NCI-H1048 (cell line): ENCODE data around the gene APC.
A peak's percentile ranks its signal among the peaks of the same experiment; 100 is the strongest.

Experiments
- DNase-seq: peaks from one replicate; lab custom pipeline; 2025; lab: John Stamatoyannopoulos, UW

The APC gene

GRCh38 chr5:112784726-112785125, 47.0 kb downstream of the APC start:
- no peak for DNase-seq

- DNase-seq = no peak
Observed at GRCh38 chr5:112787261-112787660, 49.6 kb downstream of the APC start.

GRCh38 chr5:112787896-112788295, 50.2 kb downstream of the APC start:
- DNase-seq = no peak

DNA sequence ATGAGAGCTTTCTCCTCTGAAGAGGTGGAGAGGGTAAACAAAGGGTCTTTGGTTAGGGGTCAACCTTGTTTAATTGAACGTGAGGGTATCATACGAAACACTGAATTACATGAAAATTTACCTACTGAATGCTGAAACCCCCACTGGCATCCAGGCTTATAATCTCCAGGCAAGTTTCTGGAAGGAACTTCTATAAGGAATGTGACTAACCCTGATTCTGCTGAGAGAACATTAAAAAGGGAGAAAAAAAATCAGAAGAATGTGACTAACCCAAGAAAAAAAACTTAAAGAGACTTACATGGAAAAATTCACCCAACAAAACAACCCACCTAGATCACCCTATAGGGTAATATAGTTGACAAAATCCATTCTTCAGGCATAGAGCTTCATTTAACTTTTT, 55.5 kb downstream of the APC start:
- DNase-seq = no peak

- no peak for DNase-seq
Observed at GRCh38 chr5:112794410-112794809, 56.7 kb downstream of the APC start.

GRCh38 chr5:112795342-112795741, 57.7 kb downstream of the APC start:
- DNase-seq = no peak

GRCh38 chr5:112795944-112796678, 58.4 kb downstream of the APC start:
- DNase-seq = no peak

DNA sequence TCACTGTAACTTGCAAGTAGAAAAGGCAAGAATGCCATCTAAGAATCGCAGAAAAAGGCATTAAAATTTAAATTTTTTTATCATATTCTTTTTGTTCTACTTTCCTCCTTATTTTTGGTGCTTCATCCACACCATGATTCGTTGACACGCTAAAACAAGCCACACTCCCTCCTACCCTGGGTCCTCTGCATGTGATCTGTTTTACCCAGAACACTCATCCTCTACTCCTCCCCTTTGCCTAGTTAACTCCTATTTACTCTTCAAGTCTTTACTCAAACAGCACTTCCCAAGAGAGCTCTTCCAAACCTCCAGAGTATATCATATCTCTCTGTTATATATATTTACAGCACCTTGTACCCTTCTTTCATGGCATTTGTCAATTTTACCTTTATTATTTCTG, 62.0 kb downstream of the APC start:
- no peak for DNase-seq

DNA sequence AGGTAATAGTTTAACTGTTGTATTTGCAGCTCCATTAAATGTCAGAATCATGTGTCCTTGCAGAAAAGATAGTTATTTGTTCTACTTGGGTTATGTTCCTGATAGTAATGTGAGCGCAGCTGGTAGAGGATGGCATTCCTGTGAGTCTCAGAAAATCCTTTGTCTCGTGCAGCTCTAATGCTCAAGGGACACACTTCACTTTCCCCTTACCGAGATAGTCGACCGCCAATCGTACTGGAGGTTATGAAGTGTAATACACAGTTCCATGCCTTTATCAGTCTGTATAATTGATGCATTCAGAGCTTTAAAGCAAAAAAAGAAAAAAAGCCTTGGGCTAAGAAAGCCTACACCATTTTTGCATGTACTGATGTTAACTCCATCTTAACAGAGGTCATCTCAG, 63.2 kb downstream of the APC start:
- DNase-seq = no peak

DNA sequence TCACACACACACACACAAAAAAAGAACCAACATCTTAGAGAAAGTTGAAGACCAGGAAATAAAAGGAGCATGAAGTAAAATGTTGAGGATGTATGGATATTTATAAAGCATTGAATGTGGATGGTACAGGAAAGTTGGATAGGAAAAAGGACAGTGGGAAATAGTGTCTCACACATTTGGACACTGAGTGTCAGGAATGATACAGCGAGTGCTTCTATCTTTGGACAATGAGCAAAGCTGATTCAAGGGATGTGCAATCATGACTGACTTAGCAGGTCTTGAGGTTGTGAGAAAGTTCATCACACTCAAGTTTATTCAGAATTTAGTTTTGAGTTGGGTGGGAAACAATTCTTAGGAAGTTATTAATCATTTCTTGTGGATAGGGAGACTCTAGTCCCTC, 73.3 kb downstream of the APC start:
- DNase-seq = no peak

DNA sequence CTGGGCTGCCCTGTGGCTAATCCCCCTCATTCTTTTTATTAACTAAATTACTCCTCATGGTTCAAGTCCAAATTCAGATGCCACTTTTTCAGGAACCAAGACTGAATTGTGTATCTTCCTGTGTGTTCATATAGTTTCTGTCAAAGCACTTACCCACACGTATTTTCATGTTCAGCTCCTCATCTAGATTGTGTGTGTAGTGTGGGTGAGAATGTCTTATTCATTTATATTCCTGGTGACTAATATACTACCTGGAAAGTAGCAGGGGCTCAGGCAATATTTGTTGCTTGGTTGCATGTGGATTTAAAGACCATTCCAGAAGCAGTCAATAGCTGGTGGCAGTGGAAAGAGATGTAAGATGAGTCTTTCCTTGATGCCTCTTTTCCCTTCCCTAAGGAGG, 74.9 kb downstream of the APC start:
- DNase-seq = no peak

DNA sequence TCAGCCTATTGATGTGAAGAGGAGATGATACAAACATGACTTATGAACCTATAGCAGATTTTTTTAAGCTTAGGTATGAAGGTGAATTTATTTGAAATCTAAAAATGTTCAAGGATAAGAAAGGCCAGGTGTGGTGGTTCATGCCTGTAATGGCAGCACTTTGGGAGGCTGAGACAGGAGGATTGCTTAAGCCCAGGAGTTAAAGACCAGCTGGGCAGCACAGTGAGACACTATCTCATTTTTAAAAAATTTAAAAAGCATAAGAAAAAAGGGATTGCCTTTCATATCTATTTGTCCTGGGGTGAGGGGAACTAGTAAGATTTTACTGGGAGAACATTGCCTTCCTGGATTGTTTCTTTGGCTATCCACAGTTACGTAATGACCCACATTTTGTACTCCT, 82.6 kb downstream of the APC start:
- DNase-seq = no peak

DNA sequence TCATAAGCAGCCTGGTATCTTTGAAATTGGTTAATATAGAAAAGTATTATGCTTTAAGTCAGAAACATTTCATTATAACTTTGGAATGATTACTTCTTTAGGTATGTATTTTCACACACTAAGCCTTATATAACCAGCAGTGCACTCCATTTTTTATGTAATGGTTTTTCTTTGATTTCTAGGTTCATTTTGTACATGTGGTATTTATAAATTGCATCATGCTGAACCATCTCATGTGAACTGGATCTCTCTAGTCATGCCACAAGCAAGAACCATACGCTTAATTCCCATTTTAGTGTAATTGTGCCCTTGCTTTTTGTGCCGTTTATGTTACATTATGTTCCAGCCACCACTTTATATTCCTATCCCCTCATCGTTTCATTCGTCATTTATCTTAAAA, 84.8 kb downstream of the APC start:
- DNase-seq = no peak

DNA sequence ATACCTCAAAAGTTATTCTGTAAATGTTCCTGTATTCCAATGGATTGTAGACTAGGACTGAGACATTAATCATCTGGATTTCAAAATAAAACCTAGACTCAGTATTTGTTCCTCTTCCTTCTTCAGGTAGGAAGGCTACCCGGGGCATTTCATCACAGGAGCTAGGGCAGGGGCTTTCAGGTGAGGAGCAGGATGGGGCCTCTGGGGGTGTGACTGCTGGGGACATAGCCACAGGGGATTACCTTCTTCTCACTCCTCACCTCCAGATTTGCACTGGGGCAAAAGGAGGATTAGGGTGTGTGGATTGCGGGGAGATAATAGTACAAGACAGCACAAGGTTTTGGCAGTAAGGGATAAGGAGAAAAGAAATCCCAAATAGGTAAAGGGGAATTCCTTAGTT, 85.5 kb downstream of the APC start:
- no peak for DNase-seq

DNA sequence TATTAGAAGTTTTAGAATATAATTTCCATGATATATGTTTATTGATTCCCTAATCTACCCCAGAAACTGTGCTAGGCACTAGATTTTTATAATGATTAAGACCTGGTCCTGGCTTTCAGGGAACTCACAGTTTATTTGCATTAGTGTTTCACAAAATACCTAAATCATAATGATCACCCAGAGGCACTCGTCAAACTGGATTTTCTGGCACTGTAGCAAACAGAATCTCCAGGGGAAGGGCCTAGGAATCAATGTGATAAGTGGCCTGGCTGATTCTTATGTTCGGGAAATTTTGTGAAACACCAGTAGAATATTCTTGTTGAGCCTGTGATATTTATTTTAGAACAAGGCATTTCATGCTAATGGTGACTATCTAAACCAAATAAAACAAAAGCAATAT, 86.0 kb downstream of the APC start:
- DNase-seq = no peak

- DNase-seq = no peak
Observed at GRCh38 chr5:112824197-112824596, 86.5 kb downstream of the APC start.

- DNase-seq = no peak
Observed at GRCh38 chr5:112830378-112830777, 92.7 kb downstream of the APC start.

GRCh38 chr5:112833971-112834370, 96.3 kb downstream of the APC start:
- DNase-seq = no peak

GRCh38 chr5:112844489-112844888, 106.8 kb downstream of the APC start:
- DNase-seq = no peak

- DNase-seq = no peak
Observed at GRCh38 chr5:112846556-112846955, 108.9 kb downstream of the APC start.

DNA sequence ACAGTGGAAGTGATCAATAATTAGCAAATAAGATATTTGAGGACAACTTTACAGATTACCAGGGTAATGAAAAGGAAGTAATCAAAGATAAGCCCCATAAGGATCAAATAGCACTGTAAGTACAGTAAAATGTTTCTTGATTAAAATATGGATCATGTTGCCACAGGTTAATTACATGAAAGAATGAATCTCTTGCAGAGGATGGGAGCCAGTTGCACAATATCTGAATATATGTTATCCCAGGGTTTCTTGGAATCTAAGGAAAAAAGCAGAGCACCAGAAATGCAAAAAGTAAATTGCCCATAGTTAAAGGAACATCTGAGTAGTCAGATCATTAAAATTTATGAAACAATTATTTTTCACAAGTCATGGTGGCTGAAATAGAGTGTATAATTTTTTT, 109.6 kb downstream of the APC start:
- DNase-seq = no peak

- peak; percentile 12 for DNase-seq
Observed at GRCh38 chr5:112848116-112848811, 110.6 kb downstream of the APC start.

DNA sequence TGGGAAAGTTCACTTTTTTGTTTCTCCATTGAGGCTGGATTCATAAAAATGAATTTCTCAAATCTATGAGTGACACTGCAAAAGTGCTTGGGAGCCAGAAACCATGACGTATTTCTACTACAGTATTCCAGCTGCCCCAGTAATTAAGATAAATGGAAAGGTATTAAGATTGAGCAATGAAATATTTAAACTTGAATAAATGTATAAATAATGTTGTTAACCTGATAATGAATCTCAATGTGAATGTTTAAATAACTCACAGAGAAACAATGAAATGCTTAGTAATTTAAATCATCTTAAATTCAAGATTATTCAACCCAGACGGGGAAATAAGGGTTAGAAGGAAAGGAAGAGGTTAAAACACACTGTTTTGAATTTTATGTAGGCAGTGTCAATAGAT, 112.2 kb downstream of the APC start:
- no peak for DNase-seq

- no peak for DNase-seq
Observed at GRCh38 chr5:112854651-112855050, 117.0 kb downstream of the APC start.
